Fibroblast of the aortic adventitia (primary cell): ENCODE data around the gene UQCC2. TPM values are rescaled to one million over a fixed set of nuclear protein-coding genes. Genes with fewer than 3 reads are reported as not detected.

Source experiments
- DNase-seq: peaks from one replicate; pipeline ENCODE4 v3.0.0-alpha.2; 2010; ENCODE audit warnings: low read depth
- H3K4me3 ChIP-seq: 2 replicates; pipeline ENCODE4 v1.5.1; 2011; ENCODE audit warnings: low read depth, mild to moderate bottlenecking, control low read depth, low read length, moderate library complexity
- CTCF ChIP-seq: IDR thresholded peaks from 2 replicates; pipeline ENCODE4 v1.5.1; 2011; ENCODE audit warnings: mild to moderate bottlenecking, low read length, control low read depth, inconsistent platforms; ENCODE audit not compliant: insufficient read depth
- total RNA-seq: library from RNA; depleted of rRNA; stranded (reverse); fragments of >200 nt; gene quantifications from 2 replicates; pipeline ENCODE4 v1.2.3, GENCODE V29; 2012; ENCODE audit warnings: low replicate concordance

UQCC2 gene
- total RNA-seq, 1 donor = 20.2 TPM

- no peak for TF ChIP-seq CTCF
- H3K4me3 ChIP-seq = no peak overlapping the region
- no peak for DNase-seq
These were observed 13.7 kb downstream of the UQCC2 start for GRCh38 chr6:33697845-33698244.

GRCh38 chr6:33696548-33697518 is 14.7 kb downstream of the UQCC2 start:
- no peak overlapping the region for H3K4me3 ChIP-seq
- TF ChIP-seq CTCF = no peak
- DNase-seq = peak; percentile 85

GRCh38 chr6:33696076-33696475 is 15.4 kb downstream of the UQCC2 start:
- DNase-seq = no peak
- no peak for TF ChIP-seq CTCF

DNA sequence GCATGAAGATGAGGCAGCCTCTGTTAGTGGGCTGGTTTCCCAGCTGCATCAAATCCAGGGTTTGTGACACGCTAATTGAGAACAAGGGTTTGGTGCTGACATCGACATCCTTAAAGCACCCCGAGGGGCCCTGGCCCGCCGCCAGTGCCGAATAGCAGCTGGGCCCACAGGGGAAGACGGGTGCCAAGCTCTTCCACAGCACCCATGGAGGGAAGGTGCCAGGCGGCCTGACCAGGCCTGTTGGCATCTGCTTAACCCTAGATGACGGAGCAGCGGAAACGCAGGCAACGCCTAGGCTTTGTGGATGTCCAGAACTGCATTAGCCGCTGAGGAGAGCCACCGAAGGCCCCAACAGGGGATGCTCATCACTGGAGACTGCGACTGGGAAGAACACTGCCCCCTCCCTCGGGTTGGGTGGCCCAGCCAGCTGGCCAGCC is 16.0 kb downstream of the UQCC2 start:
- no peak for DNase-seq
- no peak overlapping the region for H3K4me3 ChIP-seq
- TF ChIP-seq CTCF = no peak

More at GRCh38 chr6:33696076-33696475, 15.4 kb downstream of the UQCC2 start:
- no peak overlapping the region for H3K4me3 ChIP-seq

DNA sequence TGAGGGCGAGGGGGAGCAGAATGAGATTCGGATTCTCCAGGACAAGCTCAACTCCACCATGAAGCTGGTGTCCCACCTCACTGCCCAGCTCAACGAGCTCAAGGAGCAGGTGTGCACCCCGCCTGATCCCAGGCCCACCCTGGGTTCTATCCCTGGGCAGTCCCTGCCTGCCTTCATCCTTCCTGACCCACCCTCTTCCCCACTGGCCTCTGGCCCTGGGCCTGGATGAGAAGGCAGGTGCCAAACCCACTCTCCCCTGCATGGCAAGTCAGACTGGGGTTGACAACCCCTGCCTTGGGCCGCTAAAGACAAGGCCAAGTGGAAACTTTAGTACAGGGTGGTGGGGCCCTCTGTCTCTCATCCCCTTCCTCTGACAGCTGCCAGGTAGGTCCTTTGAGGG is 16.5 kb downstream of the UQCC2 start:
- no peak overlapping the region for H3K4me3 ChIP-seq
- DNase-seq = no peak
- no peak for TF ChIP-seq CTCF

- no peak for TF ChIP-seq CTCF
- H3K4me3 ChIP-seq = no peak overlapping the region
- peak; percentile 38 for DNase-seq
These were observed 17.0 kb downstream of the UQCC2 start for GRCh38 chr6:33694401-33694931.
